WERI-Rb-1 (cell line): ENCODE measurements around the gene KCNAB1.

Experiments used
- DNase-seq: peaks from one replicate; pipeline ENCODE4 v3.0.0-alpha.2; 2020
- H3K27ac ChIP-seq: fragments of 250-450 bp; sonication (Bioruptor Pico); 2 replicates; pipeline ENCODE4 v1.5.1; 2020; ENCODE audit warnings: mild to moderate bottlenecking, moderate library complexity
- H3K27me3 ChIP-seq: fragments of 250-450 bp; sonication (Bioruptor Pico); 2 replicates; pipeline ENCODE4 v1.5.1; 2021; ENCODE audit warnings: mild to moderate bottlenecking, low read depth, moderate library complexity; ENCODE audit not compliant: insufficient read depth, severe bottlenecking
- H3K36me3 ChIP-seq: fragments of 250-450 bp; sonication (Bioruptor Pico); 2 replicates; pipeline ENCODE4 v1.5.1; 2020; ENCODE audit warnings: mild to moderate bottlenecking, moderate library complexity
- H3K4me3 ChIP-seq: 2 replicates; pipeline ENCODE4 v1.5.1; 2011; ENCODE audit warnings: low read depth, mild to moderate bottlenecking, control low read depth, low read length
- H3K9me3 ChIP-seq: fragments of 250-450 bp; sonication (Bioruptor Pico); 2 replicates; pipeline ENCODE4 v1.5.1; 2021; ENCODE audit warnings: mild to moderate bottlenecking, moderate library complexity; ENCODE audit not compliant: severe bottlenecking
- TF ChIP-seq, protein P1 (sequence below): IDR thresholded peaks from 2 replicates; pipeline ENCODE4 v1.5.1; 2011; ENCODE audit warnings: low read depth, mild to moderate bottlenecking, control low read depth, inconsistent platforms, low read length

The KCNAB1 gene

DNA sequence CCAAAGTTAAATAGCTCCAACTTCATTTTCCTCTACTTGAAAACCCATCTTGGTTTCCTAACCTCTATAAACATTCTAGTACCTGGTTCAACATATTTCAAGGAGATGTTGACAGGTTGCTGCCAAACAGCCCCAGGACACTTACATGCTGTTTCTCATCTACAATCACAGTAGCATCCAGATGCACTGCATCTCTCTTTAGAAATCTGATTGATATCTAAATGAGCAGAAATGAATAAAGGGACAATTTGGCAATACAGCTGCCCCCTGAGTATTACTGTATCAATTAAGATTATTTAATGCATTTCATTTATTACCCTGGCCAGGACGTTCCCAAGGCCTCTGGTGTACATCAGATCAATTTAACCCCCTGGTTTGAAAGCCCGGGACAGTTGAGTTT is 360.6 kb downstream of the KCNAB1 start:
- H3K36me3 ChIP-seq = no peaks in the 10 kb centered on the region
- H3K27me3 ChIP-seq = no peaks in the 10 kb centered on the region
- no peak overlapping the region for H3K4me3 ChIP-seq
- TF ChIP-seq, protein P1, sequence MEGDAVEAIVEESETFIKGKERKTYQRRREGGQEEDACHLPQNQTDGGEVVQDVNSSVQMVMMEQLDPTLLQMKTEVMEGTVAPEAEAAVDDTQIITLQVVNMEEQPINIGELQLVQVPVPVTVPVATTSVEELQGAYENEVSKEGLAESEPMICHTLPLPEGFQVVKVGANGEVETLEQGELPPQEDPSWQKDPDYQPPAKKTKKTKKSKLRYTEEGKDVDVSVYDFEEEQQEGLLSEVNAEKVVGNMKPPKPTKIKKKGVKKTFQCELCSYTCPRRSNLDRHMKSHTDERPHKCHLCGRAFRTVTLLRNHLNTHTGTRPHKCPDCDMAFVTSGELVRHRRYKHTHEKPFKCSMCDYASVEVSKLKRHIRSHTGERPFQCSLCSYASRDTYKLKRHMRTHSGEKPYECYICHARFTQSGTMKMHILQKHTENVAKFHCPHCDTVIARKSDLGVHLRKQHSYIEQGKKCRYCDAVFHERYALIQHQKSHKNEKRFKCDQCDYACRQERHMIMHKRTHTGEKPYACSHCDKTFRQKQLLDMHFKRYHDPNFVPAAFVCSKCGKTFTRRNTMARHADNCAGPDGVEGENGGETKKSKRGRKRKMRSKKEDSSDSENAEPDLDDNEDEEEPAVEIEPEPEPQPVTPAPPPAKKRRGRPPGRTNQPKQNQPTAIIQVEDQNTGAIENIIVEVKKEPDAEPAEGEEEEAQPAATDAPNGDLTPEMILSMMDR = no peak
- no peak overlapping the region for H3K27ac ChIP-seq
- H3K9me3 ChIP-seq = no peaks in the 10 kb centered on the region
- no peak for DNase-seq

DNA sequence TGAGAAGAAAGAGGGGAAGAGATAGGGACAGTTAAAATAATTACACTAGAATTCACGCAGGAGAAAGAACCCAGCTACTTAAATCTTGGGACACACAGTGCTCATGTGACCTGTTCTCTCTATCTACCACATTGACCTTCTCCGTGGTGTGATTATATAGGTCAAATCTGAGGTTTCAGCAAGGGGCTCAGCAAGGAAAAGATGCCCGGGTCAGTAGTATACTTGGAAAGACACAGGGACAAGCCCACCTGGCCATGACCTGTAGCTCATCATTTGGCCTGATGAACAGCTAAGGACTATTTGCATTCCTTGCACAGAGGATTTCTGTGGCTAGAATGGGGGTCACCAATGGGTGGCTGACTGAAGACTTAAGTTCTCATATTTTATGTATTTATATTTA is 362.6 kb downstream of the KCNAB1 start:
- TF ChIP-seq, protein P1 = no peak
- no peak for DNase-seq

GRCh38 chr3:156483426-156483825 is 363.0 kb downstream of the KCNAB1 start:
- DNase-seq = no peak
- Histone ChIP-seq H3K27me3 (peaks cover 2% of the 10 kb centered on the region), H3K4me3 (no peak overlapping the region), H3K9me3 (no peaks in the 10 kb centered on the region), H3K36me3 (no peaks in the 10 kb centered on the region), H3K27ac (no peak overlapping the region)
- TF ChIP-seq, protein P1 = no peak

More for the DNA sequence above, 362.6 kb downstream of the KCNAB1 start:
- Histone ChIP-seq H3K36me3 (no peaks in the 10 kb centered on the region), H3K27ac (no peak overlapping the region), H3K27me3 (no peaks in the 10 kb centered on the region), H3K9me3 (no peaks in the 10 kb centered on the region), H3K4me3 (no peak overlapping the region)

GRCh38 chr3:156483961-156484787 is 363.8 kb downstream of the KCNAB1 start:
- H3K4me3 ChIP-seq = no peak overlapping the region
- H3K27ac ChIP-seq = no peak overlapping the region
- peaks cover 6% of the 10 kb centered on the region for H3K27me3 ChIP-seq
- DNase-seq = no peak
- TF ChIP-seq, protein P1 = no peak
- no peaks in the 10 kb centered on the region for H3K36me3 ChIP-seq
- no peaks in the 10 kb centered on the region for H3K9me3 ChIP-seq

DNA sequence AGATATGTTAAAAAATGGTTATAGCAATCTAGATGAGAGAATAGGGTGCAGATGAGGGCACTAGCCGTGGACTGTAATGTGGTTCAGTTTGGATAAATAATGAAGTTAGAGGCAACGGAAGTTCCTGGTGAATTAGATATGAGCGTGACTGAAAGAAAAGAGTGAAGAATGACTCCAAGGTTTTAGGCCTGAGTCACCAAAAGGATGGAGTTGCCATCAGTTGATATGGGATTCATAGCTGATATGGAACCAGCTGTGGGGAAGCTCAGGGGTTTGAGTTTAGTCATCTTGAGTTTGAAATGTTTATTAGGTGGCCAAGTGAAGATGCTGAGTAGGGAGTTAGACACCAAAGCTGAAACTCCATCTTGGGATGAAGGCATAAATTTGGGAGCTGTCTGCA is 368.4 kb downstream of the KCNAB1 start:
- Histone ChIP-seq H3K4me3 (no peak overlapping the region), H3K27me3 (peaks cover 6% of the 10 kb centered on the region), H3K27ac (no peak overlapping the region), H3K9me3 (no peaks in the 10 kb centered on the region), H3K36me3 (no peaks in the 10 kb centered on the region)
- no peak for DNase-seq
- TF ChIP-seq, protein P1 = no peak
